GM21423 (cell line): Measurements from ENCODE around the gene TMEM117.

Experiments
- ATAC-seq: cut with Tn5 transposase; IDR thresholded peaks from one replicate; pipeline ENCODE4 v1.9.1; 2021; ENCODE audit warnings: mild to moderate bottlenecking, moderate library complexity; ENCODE audit not compliant: unreplicated experiment

TMEM117 gene

GRCh38 chr12:43951286-43951685 lies 115.4 kb downstream of the TMEM117 start:
- no peak for ATAC-seq

GRCh38 chr12:43957732-43958372 lies 122.0 kb downstream of the TMEM117 start:
- ATAC-seq, result peak; percentile 96

DNA sequence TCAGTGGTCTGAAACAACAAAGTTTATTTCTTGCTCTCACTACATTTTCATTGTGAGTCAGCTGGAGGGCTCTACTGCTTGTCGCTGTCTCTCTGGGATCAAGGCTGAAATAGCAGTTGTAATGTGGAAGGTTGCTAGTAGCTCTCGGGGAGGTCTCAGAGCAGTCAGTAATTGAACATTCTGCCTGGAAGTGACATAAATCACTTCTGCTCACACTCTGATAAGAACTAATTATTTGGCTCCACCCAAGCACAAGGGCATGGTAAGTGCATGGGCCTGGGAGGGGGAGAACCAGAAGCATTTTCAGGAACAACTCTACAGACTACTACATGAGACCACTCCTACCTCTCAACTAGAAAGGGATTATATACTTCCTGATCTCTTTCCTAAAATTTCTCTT lies 128.2 kb downstream of the TMEM117 start:
- no peak for ATAC-seq

DNA sequence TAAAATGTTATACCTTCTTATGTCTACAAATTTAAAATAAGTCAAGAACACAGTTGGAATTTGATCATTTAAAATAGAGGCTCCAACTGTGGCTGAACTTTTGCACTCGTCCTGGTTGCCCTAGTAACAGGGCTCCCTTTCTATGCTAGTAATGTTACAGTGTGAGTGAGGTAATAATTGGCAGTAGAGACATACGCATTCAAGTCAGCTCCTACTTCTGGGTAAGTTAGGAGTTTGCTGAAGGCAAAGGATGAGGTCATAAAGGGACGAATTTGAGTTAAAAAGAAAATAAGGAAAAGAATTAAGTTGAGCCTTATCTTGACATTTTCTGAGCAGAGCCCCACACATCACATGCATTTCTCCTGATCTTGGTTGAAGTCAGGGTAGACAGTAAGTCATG lies 129.1 kb downstream of the TMEM117 start:
- ATAC-seq, result no peak

DNA sequence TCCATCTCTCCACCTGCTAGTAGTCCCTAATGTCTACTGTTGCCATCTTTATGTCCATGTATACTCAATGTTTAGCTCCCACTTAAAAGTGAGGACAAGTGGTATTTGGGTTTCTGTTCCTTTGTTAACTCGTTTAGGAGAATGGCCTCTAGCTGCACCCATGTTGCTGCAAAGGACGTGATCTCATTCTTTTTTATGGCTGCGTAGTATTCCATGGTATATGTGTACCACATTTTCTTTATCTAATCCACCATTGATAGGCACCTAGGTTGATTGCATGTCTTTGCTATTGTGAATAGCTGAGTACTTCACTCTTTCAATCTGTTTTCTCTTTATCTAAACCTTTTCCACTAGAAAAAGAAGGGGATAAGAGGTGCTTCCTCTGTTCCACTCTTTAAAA lies 130.0 kb downstream of the TMEM117 start:
- no peak for ATAC-seq

DNA sequence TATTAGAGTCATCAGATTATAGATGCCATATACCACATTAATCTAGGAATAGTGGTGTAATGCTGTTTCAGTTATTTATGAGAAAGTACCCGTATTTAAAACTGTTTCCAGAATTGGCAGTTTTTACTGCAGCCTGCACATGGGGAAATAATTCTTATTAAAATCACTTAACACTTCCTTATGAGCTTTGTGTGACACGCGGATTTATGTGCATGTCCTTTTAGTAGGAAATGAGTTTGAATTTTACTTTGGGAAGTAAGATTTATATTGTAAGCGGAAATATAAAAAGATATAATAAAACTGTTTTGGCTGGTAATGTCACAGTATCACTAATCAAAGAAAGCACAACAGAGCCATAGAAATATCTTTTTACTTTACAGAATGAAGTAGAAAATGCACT lies 132.9 kb downstream of the TMEM117 start:
- no peak for ATAC-seq

DNA sequence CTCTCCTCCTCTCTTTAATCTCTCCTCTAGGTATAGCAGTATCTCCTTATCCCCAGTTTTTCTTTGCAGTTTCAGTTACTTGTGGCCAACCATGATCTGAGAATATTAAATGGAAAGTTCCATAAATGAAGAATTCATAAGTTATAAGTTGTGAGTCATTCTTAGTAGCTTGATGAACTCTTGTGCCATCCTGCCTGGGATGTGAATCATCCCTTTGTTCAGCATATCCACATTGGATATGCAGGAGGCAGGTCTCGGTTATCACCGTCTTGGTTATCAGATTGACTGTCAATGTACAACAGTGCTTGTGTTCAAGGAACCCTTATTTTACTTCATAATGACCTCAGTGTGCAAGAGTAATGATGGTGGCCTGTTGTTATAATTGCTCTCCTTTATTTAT lies 134.0 kb downstream of the TMEM117 start:
- ATAC-seq, result no peak

DNA sequence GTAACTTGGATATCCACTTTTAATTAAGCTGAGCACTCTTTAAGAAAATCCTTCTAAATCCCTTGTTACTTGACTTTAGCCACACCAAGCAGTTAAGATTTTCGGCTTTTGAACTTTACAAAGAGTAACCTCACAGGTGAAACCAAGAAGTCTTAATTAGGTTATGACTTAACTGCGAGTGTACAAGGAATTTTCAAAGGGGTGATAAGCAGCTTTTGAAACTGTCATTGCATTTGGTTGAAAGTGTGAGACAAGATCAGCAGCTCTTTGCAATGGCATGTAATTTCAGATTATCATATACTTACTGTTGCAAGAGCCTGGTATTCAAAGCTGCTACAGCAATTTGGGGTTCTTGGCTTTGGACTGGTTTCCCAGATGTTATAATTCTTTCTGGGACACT lies 137.5 kb downstream of the TMEM117 start:
- ATAC-seq, result no peak

DNA sequence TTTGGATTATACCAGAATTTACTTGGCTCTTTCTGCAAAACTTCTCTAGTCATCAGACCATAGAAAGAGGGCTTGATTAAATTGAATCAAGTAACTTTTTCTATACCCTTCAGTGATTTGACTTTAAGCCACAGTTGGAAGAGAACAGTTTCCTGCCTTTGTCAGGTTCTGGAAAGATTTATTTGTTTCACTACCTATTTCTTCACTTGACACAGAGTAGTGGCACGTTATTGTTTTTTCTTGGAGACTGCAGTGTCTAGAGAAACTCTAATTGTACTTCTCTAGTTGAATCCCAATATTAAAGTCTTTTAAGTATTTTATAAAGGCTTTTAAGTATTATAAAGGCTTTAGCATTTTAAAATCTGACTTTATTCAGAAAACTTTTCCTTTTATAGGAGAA lies 138.1 kb downstream of the TMEM117 start:
- no peak for ATAC-seq

DNA sequence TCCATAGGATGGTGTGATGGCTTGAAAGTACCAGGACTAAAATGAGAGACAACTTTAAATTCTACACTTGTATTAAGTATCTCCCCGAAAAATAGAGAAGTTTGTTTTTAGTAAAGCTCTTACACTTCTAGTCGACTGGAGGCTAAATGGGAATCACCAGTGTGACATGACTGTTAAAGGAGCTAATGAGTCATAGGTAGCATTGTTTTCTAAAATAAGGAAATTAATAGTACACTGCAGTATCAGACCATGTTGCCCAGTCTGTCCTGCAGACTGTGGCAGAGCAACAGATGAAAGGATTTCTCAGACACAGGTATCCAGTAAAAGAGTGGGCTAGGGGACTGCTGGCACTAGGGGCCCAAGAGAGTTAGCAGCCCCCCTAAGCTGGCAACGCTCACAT lies 140.1 kb downstream of the TMEM117 start:
- ATAC-seq, result no peak

DNA sequence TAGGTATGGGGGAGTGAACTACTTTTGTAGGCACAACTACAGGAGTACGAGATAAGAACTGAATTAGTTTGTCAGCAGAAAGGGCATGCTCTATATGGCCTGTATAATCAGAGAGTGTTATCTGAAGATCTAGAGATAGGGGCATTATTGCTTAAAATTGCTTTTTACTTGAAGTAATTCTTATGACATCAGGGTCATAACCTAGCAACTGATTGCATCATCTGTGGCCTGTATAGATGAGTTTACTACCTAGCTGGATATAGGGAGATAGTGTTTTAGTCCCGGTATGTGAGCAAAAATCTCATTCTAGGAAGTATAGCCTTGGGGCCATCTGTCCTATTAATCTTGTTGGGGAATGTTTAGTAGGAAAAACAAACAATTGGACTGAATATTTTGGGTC lies 142.7 kb downstream of the TMEM117 start:
- ATAC-seq, result no peak

DNA sequence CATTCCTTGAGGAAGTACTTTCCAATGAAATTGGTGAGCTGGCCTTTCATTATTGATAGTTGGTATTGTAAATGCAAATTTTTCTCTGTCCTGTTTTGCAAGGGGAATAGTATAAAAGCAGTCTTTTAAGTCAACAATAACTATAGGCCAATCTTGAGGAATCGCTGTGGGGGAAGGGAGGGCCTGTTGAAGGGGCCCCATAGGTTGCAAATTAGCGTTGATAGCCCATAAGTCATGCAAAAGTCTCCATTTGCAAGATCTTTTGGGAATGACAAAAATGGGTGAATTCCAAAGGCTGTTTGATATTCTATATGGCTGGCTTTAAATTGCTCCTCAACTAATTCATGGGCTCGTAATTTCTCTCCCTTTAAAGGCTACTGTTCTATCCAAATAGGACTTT lies 143.6 kb downstream of the TMEM117 start:
- no peak for ATAC-seq

- ATAC-seq, result no peak
Observed at GRCh38 chr12:43980627-43981191, 144.8 kb downstream of the TMEM117 start.

- ATAC-seq, result no peak
Observed at GRCh38 chr12:43981726-43982125, 145.8 kb downstream of the TMEM117 start.

GRCh38 chr12:43982544-43982943 lies 146.7 kb downstream of the TMEM117 start:
- no peak for ATAC-seq

DNA sequence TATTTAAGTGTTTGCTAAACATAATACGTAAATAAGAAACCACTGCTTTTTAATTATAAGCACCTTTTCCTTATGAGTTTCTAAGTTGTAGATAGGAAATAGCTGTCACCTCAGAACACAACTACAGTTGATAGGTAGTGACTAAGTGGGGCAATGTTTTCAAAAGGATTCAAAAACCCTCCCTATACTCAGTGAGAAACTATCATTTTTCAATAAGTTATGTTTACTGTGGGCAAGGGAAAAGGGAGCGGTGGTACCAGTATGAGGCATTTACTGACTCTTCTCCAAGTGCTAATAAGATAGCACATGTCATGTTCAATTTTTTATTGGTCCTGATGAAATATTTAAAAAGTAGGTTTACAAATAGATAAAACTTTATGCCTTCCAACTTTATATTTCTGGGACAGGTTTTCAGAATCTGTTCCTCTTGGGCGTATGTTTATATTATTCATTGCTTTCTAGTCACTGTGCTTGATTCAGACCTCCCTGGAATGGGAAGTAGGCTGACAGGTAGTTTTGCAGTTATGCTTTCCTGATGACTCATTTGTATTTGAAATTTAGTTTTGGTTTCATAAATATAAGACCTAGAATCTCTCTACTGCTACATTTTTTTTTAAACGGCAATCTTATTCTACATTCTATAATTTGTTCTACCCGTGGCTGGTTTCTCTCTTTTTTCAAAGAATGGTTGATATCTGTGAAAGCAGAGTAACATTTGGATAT lies 153.1 kb downstream of the TMEM117 start:
- ATAC-seq, result peak; percentile 96

- ATAC-seq, result no peak
Observed at GRCh38 chr12:43992856-43993255, 157.0 kb downstream of the TMEM117 start.

GRCh38 chr12:44000309-44000952 lies 164.6 kb downstream of the TMEM117 start:
- peak; percentile 98 for ATAC-seq

DNA sequence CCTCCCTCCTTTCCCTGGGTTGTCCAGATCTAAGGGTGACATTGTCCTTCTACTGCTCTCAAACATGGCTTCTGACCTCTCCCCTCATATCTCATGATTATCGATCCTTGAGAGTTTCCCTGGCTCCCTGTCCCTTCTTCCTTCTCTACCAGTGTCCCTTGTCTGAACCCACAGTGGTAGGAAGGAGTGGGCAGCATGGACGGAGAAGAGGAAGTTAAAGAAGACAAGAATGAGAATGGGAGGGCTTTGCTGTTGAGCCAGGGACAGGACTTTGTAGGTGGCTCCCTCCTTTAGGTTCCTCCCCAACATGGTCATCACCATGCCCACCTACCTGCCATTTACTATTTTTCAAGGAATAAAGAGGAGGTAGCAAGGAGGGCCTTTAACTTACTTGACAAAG lies 166.7 kb downstream of the TMEM117 start:
- ATAC-seq, result no peak

GRCh38 chr12:44003721-44004120 lies 167.8 kb downstream of the TMEM117 start:
- no peak for ATAC-seq

DNA sequence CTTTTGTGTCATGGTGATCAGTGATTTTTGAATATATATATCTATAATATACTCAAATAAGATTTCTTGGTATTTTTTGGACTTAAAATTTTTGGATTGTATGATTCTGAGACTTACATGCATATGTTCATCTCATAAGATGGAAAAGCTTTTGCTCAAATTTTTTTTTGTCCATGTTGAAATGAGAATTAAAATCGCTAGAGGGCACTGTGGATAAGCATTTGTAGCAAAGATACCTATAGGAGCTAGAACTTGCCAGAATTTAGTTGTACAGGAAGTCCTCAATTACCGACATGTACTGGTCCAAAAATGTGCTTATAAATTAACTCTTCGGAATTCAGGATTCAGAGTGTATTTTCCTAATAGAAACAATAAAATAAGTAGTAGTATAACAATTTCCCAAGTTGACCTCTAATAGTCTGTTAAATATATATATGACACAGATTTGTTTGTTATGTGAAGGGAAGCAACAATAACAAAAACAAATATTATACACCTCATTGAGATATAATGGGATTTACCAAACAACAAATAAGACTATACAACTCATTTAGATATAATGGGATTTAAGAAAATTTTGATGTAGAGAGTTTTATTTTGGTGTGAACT lies 179.6 kb downstream of the TMEM117 start:
- ATAC-seq, result peak; percentile 60
